GM12874 (cell line): Measurements from ENCODE around the gene USP24.

ENCODE experiments used
- CTCF ChIP-seq: IDR thresholded peaks from 2 replicates; pipeline ENCODE4 v1.5.1; 2011; ENCODE audit warnings: low read depth, mild to moderate bottlenecking, control low read depth, low read length, moderate library complexity; ENCODE audit not compliant: insufficient read depth

The USP24 gene

GRCh38 chr1:55168353-55168752 is 46.8 kb downstream of the USP24 start:
- no peak for TF ChIP-seq CTCF

- TF ChIP-seq CTCF, result no peak
Observed at GRCh38 chr1:55167224-55167871, 47.8 kb downstream of the USP24 start.

GRCh38 chr1:55164906-55165305 is 50.3 kb downstream of the USP24 start:
- no peak for TF ChIP-seq CTCF

GRCh38 chr1:55159571-55159970 is 55.6 kb downstream of the USP24 start:
- no peak for TF ChIP-seq CTCF

GRCh38 chr1:55156608-55157007 is 58.6 kb downstream of the USP24 start:
- TF ChIP-seq CTCF, result no peak

- no peak for TF ChIP-seq CTCF
Observed at GRCh38 chr1:55156093-55156492, 59.1 kb downstream of the USP24 start.

- TF ChIP-seq CTCF, result no peak
Observed at GRCh38 chr1:55155522-55155921, 59.6 kb downstream of the USP24 start.

GRCh38 chr1:55154616-55155015 is 60.5 kb downstream of the USP24 start:
- no peak for TF ChIP-seq CTCF
